ENCODE data around the gene AMOT.

GRCh38 chrX:112753116-112753515 lies 87.5 kb downstream of the AMOT start:
- TF ChIP-seq POLR2A (IDR thresholded peaks at IDR 0.05; ENCODE audit: low read length) = no peak
- TF ChIP-seq GATA1 (IDR thresholded peaks at IDR 0.05; ENCODE audit: low read depth, low read length) = no peak
